ENCODE data around the gene RHEBL1.

The RHEBL1 gene

GRCh38 chr12:49069507-49070346 lies at the start of gene RHEBL1:
Gene RHEBL1 (minus strand): TSS chr12:49069979. CDS start chr12:49069785, 194 bp downstream.
- peak; percentile 98 for DNase-seq

- no peak for DNase-seq
These were observed 41.4 kb upstream of the RHEBL1 start for GRCh38 chr12:49111206-49111605.

- DNase-seq, result peak; percentile 99
These were observed 40.8 kb upstream of the RHEBL1 start, which contains the start of gene LMBR1L for GRCh38 chr12:49110464-49111155. Gene LMBR1L (minus strand): TSS chr12:49110847. CDS start chr12:49110555, 292 bp downstream.

- peak; percentile 28 for DNase-seq
These were observed 40.1 kb upstream of the RHEBL1 start for GRCh38 chr12:49109641-49110463.

GRCh38 chr12:49108958-49109404 lies 39.2 kb upstream of the RHEBL1 start:
- DNase-seq, result no peak

GRCh38 chr12:49105504-49106084 lies 35.8 kb upstream of the RHEBL1 start:
- DNase-seq, result no peak

- no peak for DNase-seq
These were observed 35.0 kb upstream of the RHEBL1 start for GRCh38 chr12:49104822-49105221.

GRCh38 chr12:49100380-49100779 lies 30.6 kb upstream of the RHEBL1 start:
- DNase-seq, result no peak

GRCh38 chr12:49098703-49099102 lies 28.9 kb upstream of the RHEBL1 start:
- DNase-seq, result no peak

- DNase-seq, result peak; percentile 28
These were observed 28.3 kb upstream of the RHEBL1 start for GRCh38 chr12:49098035-49098451.

GRCh38 chr12:49097381-49097780 lies 27.6 kb upstream of the RHEBL1 start:
- no peak for DNase-seq

GRCh38 chr12:49094975-49095365 lies 25.2 kb upstream of the RHEBL1 start:
- no peak for DNase-seq

GRCh38 chr12:49094160-49094974 lies 24.6 kb upstream of the RHEBL1 start, which contains the start of gene DHH:
Gene DHH (minus strand): TSS chr12:49094801. CDS start chr12:49094512, 289 bp downstream.
- DNase-seq, result peak; percentile 47

- peak; percentile 40 for DNase-seq
These were observed 24.0 kb upstream of the RHEBL1 start for GRCh38 chr12:49093792-49094159.

- no peak for DNase-seq
These were observed 23.1 kb upstream of the RHEBL1 start for GRCh38 chr12:49092816-49093406.

GRCh38 chr12:49092086-49092815 lies 22.5 kb upstream of the RHEBL1 start:
- peak; percentile 52 for DNase-seq

- no peak for DNase-seq
These were observed 22.0 kb upstream of the RHEBL1 start for GRCh38 chr12:49091836-49092085.

- DNase-seq, result no peak
These were observed 21.5 kb upstream of the RHEBL1 start for GRCh38 chr12:49091056-49091835.

GRCh38 chr12:49089821-49090773 lies 20.3 kb upstream of the RHEBL1 start:
- peak; percentile 35 for DNase-seq
